ENCODE data around the gene KCNK1.

DNA sequence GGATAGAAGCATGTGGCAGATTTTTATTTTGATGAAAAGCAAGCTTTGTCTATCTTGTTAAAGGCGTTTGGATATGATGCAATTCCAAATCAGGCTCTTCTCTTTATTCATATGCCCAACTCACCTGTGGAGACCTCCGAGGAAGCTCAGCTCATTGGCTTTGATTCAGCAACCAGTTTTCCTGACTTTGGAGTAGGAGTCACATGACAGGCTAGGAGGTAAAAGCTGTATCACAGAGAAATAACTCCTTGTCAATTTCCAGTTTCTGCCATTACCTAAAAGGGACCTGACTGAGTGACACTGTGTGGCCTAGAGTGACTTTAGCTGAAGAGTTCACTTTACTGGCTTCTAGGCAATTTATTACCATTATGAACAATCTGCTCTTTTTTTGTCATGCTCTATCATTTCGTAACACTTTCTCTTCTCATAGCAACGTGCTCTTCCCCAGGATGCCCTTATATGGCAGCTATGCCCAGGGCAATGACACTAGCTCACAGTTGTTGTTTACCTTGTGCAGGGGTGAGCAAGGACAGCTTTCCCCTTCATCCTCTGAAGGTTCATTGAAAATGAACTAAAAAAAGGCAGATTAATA is 107.2 kb downstream of the KCNK1 start:
- TF ChIP-seq, protein P1, sequence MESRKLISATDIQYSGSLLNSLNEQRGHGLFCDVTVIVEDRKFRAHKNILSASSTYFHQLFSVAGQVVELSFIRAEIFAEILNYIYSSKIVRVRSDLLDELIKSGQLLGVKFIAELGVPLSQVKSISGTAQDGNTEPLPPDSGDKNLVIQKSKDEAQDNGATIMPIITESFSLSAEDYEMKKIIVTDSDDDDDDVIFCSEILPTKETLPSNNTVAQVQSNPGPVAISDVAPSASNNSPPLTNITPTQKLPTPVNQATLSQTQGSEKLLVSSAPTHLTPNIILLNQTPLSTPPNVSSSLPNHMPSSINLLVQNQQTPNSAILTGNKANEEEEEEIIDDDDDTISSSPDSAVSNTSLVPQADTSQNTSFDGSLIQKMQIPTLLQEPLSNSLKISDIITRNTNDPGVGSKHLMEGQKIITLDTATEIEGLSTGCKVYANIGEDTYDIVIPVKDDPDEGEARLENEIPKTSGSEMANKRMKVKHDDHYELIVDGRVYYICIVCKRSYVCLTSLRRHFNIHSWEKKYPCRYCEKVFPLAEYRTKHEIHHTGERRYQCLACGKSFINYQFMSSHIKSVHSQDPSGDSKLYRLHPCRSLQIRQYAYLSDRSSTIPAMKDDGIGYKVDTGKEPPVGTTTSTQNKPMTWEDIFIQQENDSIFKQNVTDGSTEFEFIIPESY (IDR thresholded peaks at IDR 0.05): peak; percentile 47
- TF ChIP-seq, protein P2, sequence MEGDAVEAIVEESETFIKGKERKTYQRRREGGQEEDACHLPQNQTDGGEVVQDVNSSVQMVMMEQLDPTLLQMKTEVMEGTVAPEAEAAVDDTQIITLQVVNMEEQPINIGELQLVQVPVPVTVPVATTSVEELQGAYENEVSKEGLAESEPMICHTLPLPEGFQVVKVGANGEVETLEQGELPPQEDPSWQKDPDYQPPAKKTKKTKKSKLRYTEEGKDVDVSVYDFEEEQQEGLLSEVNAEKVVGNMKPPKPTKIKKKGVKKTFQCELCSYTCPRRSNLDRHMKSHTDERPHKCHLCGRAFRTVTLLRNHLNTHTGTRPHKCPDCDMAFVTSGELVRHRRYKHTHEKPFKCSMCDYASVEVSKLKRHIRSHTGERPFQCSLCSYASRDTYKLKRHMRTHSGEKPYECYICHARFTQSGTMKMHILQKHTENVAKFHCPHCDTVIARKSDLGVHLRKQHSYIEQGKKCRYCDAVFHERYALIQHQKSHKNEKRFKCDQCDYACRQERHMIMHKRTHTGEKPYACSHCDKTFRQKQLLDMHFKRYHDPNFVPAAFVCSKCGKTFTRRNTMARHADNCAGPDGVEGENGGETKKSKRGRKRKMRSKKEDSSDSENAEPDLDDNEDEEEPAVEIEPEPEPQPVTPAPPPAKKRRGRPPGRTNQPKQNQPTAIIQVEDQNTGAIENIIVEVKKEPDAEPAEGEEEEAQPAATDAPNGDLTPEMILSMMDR (IDR thresholded peaks at IDR 0.05; ENCODE audit: low read depth, low read length, missing input control): no peak
- TF ChIP-seq, protein P3, sequence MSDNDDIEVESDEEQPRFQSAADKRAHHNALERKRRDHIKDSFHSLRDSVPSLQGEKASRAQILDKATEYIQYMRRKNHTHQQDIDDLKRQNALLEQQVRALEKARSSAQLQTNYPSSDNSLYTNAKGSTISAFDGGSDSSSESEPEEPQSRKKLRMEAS (IDR thresholded peaks at IDR 0.05): peak; percentile 66
- peak; percentile 29 to 54 for TF ChIP-seq RAD21 (IDR thresholded peaks at IDR 0.05)
- peak; percentile 50 to 69 for TF ChIP-seq HNF4A (conservative IDR thresholded peaks at IDR 0.05)
- peak in 1 of 2 donors; percentile 48 for TF ChIP-seq JUND (IDR thresholded peaks at IDR 0.05)
- TF ChIP-seq HNF4G (IDR thresholded peaks at IDR 0.05): no peak

Data from liver (tissue), 3 donors.